ENCODE results near the gene PNLIP.

The PNLIP gene

DNA sequence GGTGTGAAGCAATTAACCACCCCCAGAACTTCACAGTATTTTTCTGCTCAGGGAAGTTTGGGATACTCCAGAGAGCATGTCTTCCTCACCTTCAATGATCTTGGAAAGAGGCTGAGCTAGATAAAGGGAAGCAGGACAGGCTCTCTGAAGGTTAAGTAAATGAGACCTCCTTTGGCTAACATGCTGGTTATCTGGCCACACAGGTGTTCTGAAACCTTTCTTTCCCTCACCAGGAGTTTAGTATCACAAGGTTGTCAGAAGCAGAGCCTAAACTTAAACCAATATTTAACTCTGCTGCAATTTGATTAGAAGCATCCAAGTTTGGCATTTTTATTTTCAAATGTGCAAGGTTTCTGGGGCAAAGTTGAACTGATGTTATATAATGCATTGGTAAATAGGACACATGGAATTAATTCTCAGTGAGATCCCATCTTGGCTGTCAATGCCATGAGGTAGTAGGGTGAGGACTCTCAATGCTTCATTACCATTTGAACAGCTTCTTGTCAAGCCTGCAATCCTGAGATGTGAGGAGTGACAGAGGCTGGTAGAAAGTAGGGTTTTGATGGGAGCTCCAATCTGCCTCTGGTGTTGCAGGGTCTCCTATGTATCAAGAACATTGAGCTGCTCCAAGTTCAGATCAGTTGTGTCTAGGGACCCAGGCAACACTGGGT, 3.6 kb upstream of the PNLIP start:
- H2AFZ ChIP-seq (ENCODE audit: low read length), result no peak overlapping the region
- no peaks in the 10 kb centered on the region for H3K4me1 ChIP-seq (ENCODE audit: insufficient read depth, low read length, poor library complexity, severe bottlenecking)
- 0 out of 2 replicates have a peak, but pooled peaks cover 3% of the 10 kb centered on the region for H3K9me2 ChIP-seq (replicated peaks; ENCODE audit: low read depth, low read length)

DNA sequence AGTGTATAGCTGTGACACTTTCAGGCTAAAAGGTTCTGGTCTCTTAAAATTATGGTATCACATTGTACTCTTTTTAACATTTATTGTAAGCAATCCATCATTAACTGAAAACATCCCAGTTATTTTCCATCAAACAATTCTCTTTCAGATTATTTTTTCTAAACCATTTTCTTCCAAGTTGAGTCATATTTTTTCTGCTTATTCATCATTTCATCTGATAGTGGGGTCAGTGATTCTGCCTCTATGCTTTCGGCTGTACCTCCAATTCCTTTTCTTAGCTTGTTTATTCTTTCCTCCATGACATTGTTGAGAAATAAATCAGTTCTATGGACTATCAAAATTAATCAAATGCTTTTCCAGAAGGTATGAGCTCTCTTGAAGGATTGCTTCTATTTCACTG, 609 bp upstream of the PNLIP start:
- Histone ChIP-seq H3K4me2 (ENCODE audit: low read depth, low read length, poor library complexity, severe bottlenecking) (no peak overlapping the region), H3F3A (ENCODE audit: low read depth) (no peaks in the 10 kb centered on the region), H4K20me1 (ENCODE audit: insufficient read depth, low read length, poor library complexity, severe bottlenecking) (no peaks in the 10 kb centered on the region), H3K9ac (ENCODE audit: low read depth, low read length, poor library complexity, severe bottlenecking) (no peak overlapping the region), H2AFZ (ENCODE audit: low read length) (no peak overlapping the region), H3K9me3 (ENCODE audit: insufficient read depth, low read depth, low read length) (no peaks in the 10 kb centered on the region), H3K36me3 (ENCODE audit: insufficient read depth, low read length) (no peaks in the 10 kb centered on the region), H3K4me3 (ENCODE audit: low read length, poor library complexity, severe bottlenecking) (no peak overlapping the region), H3K79me2 (ENCODE audit: insufficient read depth, low read length) (no peaks in the 10 kb centered on the region), H3K4me1 (ENCODE audit: insufficient read depth, low read length, poor library complexity, severe bottlenecking) (no peaks in the 10 kb centered on the region), H3K27me3 (ENCODE audit: insufficient read depth, low read length, poor library complexity, severe bottlenecking) (no peaks in the 10 kb centered on the region), H3K9me2 (replicated peaks; ENCODE audit: low read depth, low read length) (no peaks in the 10 kb centered on the region)
- TF ChIP-seq EZH2phosphoT487 (IDR thresholded peaks at IDR 0.05; ENCODE audit: borderline replicate concordance), result no peak
- TF ChIP-seq, protein P1, sequence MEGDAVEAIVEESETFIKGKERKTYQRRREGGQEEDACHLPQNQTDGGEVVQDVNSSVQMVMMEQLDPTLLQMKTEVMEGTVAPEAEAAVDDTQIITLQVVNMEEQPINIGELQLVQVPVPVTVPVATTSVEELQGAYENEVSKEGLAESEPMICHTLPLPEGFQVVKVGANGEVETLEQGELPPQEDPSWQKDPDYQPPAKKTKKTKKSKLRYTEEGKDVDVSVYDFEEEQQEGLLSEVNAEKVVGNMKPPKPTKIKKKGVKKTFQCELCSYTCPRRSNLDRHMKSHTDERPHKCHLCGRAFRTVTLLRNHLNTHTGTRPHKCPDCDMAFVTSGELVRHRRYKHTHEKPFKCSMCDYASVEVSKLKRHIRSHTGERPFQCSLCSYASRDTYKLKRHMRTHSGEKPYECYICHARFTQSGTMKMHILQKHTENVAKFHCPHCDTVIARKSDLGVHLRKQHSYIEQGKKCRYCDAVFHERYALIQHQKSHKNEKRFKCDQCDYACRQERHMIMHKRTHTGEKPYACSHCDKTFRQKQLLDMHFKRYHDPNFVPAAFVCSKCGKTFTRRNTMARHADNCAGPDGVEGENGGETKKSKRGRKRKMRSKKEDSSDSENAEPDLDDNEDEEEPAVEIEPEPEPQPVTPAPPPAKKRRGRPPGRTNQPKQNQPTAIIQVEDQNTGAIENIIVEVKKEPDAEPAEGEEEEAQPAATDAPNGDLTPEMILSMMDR (conservative IDR thresholded peaks at IDR 0.05; ENCODE audit: low read length), result no peak

More for the DNA sequence above, 3.6 kb upstream of the PNLIP start:
- Histone ChIP-seq H3K9me3 (ENCODE audit: insufficient read depth, low read depth, low read length) (no peaks in the 10 kb centered on the region), H3F3A (ENCODE audit: low read depth) (no peaks in the 10 kb centered on the region), H3K4me3 (ENCODE audit: low read length, poor library complexity, severe bottlenecking) (no peak overlapping the region), H3K27me3 (ENCODE audit: insufficient read depth, low read length, poor library complexity, severe bottlenecking) (no peaks in the 10 kb centered on the region), H3K79me2 (ENCODE audit: insufficient read depth, low read length) (no peaks in the 10 kb centered on the region), H3K36me3 (ENCODE audit: insufficient read depth, low read length) (no peaks in the 10 kb centered on the region), H3K9ac (ENCODE audit: low read depth, low read length, poor library complexity, severe bottlenecking) (no peak overlapping the region), H3K4me2 (ENCODE audit: low read depth, low read length, poor library complexity, severe bottlenecking) (no peak overlapping the region), H4K20me1 (ENCODE audit: insufficient read depth, low read length, poor library complexity, severe bottlenecking) (no peaks in the 10 kb centered on the region)
- TF ChIP-seq, protein P1 (conservative IDR thresholded peaks at IDR 0.05; ENCODE audit: low read length), result no peak
- TF ChIP-seq EZH2phosphoT487 (IDR thresholded peaks at IDR 0.05; ENCODE audit: borderline replicate concordance), result no peak

DNA sequence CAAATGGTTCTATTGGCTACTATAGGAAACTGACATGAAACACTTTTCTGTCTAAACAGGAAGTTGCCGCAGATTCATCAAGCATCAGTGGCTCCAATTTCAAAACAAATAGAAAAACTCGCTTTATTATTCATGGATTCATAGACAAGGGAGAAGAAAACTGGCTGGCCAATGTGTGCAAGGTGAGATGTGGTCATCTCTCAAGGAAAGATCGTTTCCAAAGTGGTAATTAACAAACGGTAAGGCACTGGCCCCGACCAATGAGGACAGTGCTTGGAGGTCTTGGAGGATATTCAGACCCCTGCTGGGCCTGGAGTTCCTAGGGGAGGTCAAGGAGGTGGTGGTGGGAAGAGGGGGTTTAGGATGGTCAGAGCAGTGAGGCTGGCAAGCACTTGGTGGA, 2.6 kb downstream of the PNLIP start:
- H3K4me3 ChIP-seq (ENCODE audit: low read length, poor library complexity, severe bottlenecking), result no peak overlapping the region
- TF ChIP-seq EZH2phosphoT487 (IDR thresholded peaks at IDR 0.05; ENCODE audit: borderline replicate concordance), result no peak
- TF ChIP-seq, protein P1 (conservative IDR thresholded peaks at IDR 0.05; ENCODE audit: low read length), result no peak
- H3K9me3 ChIP-seq (ENCODE audit: insufficient read depth, low read depth, low read length), result no peaks in the 10 kb centered on the region
- H3K36me3 ChIP-seq (ENCODE audit: insufficient read depth, low read length), result no peaks in the 10 kb centered on the region
- H3K4me1 ChIP-seq (ENCODE audit: insufficient read depth, low read length, poor library complexity, severe bottlenecking), result no peaks in the 10 kb centered on the region
- H4K20me1 ChIP-seq (ENCODE audit: insufficient read depth, low read length, poor library complexity, severe bottlenecking), result no peaks in the 10 kb centered on the region
- no peak overlapping the region for H3K4me2 ChIP-seq (ENCODE audit: low read depth, low read length, poor library complexity, severe bottlenecking)
- H3K27me3 ChIP-seq (ENCODE audit: insufficient read depth, low read length, poor library complexity, severe bottlenecking), result no peaks in the 10 kb centered on the region
- H3K79me2 ChIP-seq (ENCODE audit: insufficient read depth, low read length), result no peaks in the 10 kb centered on the region
- no peaks in the 10 kb centered on the region for H3K9me2 ChIP-seq (replicated peaks; ENCODE audit: low read depth, low read length)
- H2AFZ ChIP-seq (ENCODE audit: low read length), result no peak overlapping the region
- H3F3A ChIP-seq (ENCODE audit: low read depth), result no peaks in the 10 kb centered on the region
- H3K9ac ChIP-seq (ENCODE audit: low read depth, low read length, poor library complexity, severe bottlenecking), result no peak overlapping the region

Measured in Loucy (cell line).